HG03159 (cell line): ENCODE measurements around the gene NPSR1.
A peak's percentile ranks its signal among the peaks of the same experiment; 100 is the strongest.

ENCODE experiments used
- ATAC-seq: cut with Tn5 transposase; IDR thresholded peaks from one replicate; pipeline ENCODE4 v1.9.1; 2021; ENCODE audit warnings: mild to moderate bottlenecking, moderate library complexity; ENCODE audit not compliant: unreplicated experiment

NPSR1 gene

DNA sequence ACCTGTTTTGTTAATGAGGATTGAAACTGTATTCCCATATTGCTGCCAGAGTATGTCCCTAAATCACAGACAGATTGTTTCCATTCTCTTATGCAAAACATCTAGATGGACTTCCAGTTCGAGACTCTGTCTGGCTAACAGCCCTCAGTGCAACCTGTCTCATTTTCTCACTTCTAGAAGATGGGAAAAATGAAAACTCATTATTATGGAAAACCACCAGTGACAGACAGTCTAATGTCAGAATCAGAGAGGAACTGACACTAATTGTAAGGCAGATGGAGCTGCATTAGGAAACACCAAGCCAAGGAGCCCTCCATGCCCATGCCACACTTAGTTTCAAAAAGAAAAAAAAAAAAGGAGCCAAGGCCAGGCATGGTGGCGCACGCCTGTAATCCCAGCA is 61.6 kb downstream of the NPSR1 start:
- ATAC-seq, result no peak

DNA sequence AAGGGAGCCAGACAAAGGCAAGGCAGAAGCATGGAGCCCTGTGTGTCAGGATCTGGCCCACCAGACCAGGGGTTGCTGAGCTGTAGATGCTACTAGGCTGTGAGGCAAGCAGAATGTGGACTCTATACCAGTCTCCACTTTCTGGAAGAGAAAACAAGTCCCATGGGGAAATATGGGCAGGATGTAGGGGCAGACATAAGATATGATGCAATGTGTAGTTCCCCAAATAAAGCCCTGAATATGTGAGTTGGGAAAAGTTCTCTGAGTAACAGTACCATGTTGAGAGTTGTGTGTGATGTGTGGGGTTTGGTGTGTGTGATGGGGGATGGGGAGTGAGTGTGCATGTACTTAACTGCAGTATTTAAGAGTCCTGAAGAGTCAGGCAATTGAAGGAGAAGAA is 62.3 kb downstream of the NPSR1 start:
- ATAC-seq, result no peak

DNA sequence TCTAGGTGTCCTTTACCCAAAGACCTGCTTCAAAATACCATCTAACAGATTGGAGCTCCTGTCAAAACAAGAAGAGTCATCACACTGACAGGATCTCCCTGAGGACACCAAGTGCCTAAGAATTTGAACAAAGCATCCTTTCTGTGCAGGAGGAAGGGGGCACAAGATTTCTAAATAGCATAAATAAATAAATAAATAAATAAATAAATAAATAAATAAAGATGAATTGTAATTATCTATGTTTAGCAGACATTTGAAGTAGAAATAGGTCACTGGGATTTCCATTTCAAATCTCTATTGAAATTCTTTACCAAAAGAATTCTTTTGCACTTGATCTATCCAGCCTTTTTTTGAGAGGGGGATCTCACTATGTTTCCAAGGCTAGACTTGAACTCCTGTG is 65.3 kb downstream of the NPSR1 start:
- ATAC-seq, result no peak

DNA sequence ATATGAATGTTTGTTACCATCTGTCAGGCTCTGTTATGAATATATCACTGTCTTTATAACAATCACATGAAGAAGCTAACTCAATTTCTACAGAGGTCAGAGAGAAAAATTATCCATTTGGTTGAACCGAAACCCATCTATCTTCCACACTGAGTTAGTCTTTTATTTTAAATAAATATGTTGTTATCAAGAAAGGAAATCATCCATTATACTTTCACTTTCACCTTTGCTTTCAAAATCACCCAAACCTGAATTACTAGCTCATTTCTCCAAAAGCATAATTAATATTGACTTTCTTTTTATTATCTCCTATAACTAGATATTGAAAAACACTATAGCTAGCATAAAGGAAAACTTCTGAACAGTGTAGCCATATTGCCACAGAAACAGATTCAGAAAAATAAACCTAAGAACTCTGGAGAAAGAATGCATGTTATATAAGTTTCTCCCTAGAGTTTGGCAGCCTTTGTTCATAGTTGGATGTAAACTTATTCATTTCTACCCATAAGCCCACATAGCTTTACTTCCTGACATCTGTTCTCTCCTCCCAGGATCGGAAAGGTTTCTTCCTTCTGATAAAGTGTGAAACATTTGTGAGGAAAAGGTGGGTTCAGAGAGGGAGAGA is 66.0 kb downstream of the NPSR1 start:
- no peak for ATAC-seq

DNA sequence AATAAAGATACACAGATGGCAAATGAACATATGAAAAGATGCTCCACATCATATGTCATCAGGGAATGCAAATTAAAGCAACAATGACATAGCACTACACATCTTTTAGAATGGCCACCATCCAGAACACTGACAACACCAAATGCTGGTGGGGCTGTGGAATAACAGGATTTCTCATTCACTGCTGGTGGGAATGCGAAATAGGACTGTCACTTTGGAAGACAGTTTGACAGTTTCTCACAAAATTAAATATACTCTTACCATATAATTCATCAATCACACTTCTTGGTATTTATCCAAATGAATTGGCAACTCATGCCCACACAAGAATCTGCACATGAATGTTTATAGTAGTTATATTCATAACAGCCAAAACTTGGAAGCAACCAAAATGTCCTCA is 68.2 kb downstream of the NPSR1 start:
- no peak for ATAC-seq

DNA sequence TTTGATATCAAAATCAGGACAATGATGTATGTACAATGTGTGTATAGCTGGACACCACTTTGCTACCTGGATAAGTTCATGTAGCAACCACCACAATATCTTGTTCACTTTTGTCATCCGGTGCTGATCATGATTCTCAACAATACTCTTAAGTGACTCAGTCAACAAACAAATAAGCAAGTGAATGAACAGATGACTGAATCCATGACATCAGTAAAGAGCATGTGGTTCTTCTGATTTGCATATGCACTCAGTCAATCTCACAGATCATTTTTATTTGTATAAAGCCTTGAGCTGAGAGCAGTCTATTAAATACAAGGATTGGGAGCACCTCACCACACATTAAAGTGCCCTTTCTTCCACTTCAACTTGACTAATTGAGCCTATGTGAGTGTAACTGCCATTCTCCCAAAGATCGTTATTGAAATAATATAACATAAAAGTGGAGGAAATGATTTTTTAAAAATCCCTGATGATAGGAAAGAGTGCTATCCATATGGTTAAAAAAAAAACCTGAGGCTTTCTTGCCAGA is 69.5 kb downstream of the NPSR1 start:
- ATAC-seq, result no peak

DNA sequence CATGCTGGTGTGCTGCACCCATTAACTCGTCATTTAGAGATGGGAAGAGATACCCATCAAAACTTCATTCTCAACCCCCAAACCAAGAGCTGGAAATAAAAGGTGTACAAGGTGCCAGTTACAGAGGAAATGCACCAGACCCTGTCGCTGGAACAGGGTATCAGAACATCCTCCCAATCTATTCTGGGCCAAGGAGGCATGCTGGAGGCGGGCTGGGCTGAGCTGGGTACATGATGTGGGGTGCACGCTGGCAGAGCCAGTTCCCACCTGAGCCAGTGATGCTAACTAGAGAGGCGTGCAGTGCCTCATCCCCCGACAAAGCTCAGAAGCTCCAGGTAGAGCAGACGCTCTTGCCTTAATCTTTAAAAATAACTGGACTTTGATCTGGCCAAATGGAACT is 70.1 kb downstream of the NPSR1 start:
- ATAC-seq, result no peak

DNA sequence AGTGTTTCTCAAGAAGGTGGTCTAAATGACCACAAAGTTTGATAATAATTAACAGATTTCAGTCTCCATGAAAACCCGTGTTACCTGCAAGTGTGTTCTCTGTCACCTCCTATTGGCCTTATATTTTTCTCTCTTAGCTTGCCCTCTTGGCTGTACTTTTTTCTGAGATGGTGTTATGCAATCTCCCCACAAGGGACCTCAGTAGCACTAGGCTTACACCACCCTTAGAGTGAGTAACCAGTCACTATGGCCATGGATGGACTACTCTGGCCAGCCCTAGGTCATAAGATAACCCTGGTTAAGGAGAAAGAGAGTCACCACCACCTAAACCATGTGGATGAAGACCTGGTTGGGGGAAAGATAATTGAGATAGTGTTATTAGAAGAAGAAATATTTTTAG is 76.8 kb downstream of the NPSR1 start:
- no peak for ATAC-seq

DNA sequence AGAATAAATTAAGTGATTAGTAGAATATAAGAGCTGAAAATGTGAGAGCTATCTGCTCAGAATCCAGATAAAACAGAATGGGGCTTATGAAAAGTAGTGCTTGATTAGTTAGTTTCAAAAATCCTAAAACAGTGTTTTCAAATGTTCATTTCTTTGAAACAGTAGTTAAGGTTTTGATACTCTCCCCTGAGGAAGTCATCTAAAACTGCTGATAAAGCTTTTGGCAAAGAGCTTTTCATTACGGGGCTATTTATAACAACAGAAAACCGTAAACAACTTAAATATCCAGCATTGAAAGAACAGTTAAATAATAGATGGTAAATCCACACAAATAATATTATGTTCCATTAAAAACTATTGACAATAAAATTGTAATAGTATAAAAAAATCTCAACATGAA is 77.5 kb downstream of the NPSR1 start:
- no peak for ATAC-seq

DNA sequence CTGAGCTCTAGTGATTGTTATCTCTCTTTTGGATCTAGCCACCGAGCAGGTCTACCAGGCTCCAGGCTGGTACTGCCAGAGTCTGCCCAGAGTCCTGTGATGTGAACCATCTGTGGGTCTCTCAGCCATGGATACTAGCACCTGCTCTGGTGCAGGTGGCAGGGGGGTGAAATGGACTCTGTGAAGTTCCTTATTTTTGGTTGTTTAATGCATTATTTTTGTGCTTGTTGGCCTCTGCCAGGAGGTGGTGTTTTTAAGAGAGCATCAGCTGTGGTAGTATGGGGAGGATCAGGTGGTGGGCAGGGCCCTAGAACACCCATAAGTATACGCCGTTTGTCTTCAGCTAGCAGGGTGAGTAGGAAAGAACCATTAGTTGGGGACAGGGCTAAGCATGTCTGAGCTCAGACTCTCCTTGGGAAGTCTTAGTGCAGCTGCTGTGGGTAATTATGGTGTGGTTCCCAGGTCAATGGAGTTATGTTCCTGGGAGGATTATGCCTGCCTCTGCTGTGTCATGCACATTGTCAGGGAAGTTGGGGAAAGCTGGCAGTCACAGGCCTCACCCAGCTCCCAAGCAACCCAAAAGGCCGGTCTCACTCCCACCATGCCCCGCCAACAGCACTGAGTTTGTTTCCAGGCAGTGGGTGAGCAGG is 81.8 kb downstream of the NPSR1 start:
- ATAC-seq, result no peak

DNA sequence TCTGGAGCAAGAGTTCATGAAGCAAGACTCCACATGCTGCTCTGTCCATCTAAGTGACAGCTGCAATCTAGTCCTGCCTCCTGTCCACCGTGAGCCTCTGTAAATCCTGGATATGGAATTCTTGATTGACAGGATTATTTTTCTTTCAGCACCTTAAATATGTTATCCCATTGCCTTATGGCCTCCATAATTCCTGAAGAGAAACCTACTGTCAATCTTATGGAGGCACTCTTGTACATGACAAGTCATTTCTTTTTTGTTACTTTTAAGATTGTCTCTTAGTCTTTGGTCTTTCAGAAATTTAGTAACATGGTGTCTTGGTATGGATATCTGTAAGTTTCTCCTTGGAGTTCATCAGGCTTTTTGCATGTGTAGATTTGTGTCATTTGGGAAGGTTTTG is 82.8 kb downstream of the NPSR1 start:
- ATAC-seq, result no peak

DNA sequence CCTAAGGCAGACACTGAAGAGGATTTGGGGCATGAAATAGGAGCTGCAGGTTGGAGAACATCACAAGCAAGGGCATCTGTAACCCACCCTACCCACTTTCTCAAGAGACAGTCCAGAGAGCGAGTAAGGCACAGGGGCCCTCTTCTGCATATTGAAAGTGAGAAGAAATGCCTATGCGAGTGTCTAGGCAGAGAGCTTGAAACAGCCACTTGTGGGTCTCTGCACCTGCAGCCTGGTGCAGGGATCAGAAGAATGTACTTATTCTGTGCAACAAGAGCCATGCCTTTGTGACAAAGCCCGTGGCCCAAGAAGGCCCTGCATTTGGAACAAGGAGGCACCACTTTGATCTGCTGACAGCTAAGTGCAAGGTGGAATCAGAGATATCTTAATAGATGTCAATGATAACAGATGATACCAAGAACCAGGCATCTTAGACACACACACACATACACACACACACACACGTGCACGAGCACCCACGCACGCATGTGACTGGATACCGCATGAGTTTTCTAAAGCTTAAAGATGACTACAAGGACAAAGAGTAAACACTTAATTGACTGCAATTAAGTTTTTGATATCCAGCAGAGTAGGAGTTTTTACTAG is 89.3 kb downstream of the NPSR1 start:
- ATAC-seq, result no peak

DNA sequence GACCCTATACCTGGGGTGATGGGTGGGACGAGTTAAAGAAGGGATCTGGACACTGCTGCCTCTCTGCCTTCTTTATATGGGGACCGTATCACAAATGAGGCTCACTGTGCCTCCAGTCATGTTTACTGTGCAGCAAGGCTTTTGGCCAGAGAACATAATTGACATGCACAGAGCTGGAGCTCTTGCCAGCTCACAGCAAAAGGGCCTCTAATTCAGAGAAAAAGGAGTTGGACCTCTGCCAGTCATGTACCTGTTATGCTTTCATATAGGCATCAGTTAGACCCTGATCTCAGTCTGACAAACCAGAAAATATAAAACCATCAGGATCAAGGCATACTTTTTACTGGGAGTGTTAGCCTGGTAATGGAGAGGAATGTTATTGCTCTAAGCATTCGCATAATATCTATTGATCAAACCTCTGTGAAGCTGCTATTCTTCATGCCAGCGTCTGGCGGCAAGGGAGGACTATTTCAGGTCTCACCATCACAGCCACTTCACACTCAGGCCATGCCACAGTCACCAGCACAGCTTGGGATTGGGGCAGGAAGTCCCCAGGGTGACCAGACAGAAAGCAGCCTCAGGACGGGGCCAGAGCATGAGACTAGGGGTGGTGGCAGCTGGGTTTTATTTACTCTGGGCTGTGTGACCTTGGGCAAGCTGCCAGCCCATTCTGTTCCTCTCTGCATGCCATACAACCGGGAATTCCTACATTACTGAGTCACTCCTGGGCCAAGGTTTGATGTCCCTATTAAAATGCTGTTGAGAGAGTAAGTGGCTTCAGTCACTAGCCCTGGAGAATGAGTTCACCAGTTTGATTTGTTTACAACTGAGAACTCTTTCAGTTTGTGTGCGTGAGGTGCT is 90.1 kb downstream of the NPSR1 start:
- ATAC-seq, result no peak

DNA sequence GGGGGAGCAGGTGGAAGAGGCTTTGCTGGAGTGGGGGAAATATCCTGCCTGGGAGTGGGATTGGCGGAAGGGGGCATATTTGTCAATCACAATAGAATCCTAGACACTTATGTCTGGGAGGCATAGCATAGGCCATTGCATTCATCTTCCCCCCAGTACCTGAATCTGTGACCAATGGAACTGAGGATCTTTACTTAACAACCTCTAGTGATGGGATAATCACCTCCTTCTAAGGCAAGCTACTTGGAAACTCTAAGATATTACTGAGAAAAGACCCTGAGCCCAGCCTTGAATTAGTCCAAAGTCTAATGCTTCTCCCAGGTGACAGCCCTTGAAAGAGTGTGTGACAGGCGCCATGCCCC is 90.7 kb downstream of the NPSR1 start:
- ATAC-seq, result no peak

DNA sequence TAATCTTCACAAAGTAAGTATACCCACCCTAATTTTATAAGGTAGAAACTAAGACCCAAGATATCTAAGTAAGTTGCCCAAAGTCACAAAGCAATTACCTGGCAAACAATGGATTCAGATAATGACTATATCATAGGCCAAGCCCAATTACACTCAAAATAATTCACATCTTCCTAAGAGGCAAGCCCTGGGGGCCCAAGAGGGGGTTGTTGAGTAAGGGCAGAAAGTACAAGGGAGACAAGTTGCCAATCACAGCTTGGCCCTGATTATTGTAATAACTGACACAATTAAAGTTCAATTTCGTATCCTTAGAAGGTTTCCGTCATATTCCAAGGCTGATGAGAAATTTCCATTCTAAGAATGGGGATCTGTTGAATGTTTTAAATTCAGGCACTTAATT is 91.4 kb downstream of the NPSR1 start:
- ATAC-seq, result no peak

DNA sequence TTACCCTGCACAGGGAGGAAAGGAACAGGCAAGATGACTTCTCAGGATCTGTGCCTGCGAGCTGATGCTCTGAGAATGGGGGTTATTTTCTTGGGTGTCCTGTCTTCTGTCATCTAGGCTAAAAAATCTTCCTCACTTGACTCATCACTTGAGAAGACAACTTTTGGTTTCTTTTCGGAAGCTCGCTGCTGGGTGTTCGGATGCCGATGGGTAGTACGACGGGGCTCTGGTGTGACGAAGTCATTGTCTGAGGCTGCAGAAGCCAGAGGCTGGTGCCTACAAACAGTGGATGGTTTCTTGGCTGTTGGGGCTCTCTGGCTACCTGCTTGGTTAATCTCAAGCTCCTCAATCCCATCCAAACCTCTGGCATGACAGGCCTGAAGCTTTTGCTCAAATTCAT is 92.2 kb downstream of the NPSR1 start:
- no peak for ATAC-seq

DNA sequence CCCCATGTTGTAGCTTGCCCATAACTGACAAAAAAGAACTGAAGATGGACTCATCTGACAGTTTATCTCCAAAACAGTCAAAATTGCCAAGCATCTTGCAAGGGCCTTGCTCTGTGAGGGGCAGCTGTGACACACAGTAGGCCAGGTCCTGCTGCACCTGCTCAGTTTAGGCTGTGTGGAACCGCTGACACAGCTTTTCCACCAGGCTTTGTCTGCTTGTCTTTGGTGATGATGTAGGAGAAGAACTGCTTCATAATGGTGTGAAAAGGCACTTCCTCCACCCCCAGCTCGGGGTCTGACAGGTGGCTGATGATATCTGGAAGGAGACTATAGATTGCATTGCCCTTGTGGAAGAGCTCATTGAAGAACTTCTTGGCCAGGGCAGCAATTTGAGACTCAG is 92.6 kb downstream of the NPSR1 start:
- ATAC-seq, result no peak

DNA sequence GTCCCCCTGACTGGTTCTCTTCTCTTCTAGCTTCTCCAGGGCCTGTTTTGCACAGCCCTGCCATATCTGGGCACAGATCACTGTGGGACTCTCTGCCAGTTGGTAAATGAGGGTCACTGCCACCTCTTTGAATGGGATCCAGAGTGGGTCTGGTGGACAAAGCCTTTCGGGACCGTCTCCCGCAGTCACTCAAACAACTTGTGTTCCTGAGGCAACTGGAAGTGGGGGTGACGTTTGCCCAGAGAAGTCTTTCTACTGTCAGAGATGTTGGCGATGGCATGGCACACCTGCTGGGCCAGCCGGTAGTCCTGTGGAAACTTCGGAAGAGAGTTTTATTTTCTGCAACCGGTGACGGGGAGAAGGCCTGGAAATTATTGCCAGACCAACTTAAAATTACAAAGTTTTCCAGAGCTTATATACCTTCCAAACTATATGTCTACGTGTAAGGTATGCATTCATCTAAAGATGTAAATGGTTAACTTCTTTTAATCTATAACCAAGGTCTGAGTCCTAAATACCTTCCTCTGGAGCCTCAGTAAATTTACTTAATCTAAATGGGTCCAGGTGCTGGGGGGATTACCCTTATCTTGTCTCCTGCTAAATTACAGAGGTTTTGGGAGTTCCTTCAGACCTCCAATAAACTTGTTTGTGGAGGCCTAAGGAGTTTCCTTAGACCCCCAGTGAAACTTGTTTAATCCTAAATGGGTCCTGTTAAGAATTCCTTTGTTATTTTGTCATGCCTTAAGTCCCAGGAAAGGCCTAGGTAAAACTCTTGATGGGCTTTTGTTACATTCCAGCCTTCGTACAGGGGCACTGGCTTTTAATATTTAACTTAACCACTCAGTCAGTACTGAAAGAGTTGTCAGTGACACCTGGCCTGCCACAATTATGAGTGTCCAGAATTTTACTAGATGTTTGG is 94.0 kb downstream of the NPSR1 start:
- peak; percentile 33 for ATAC-seq

DNA sequence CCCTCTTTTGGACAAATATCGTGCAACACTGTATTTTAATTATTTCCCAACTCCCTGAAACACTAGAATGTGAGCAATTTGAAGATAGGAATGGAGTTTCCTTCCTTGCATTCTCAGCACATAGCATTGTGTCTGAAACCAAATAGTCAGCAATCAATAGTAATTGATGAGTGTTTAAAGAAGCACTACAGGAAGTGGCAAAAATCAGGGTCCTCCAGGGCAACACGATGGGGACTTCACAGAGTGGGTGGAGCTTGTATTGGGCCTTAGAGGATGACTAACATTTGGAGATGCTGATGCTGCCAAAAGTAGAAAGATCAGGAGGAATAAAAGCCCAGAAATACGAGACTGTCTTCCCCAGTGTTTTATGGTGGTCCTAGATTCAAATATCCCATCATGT is 94.9 kb downstream of the NPSR1 start:
- no peak for ATAC-seq

DNA sequence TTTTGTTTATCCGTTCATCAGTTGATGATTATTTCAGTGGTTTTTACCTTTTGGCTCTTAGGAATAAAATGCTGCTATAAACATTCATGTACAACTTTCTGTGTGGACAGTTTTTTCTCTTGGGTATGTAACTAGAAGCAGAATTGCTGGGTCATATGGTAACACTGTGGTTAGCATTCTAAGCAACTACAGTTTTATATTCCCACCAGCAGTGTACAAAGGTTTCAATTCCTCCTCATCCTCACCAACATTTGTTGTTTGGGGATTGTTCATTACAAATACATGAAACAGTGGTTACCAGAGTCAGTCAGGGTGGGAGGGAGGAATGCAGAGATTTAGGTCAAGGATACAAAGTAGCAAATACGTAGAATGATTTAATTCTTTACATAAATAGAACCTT is 97.0 kb downstream of the NPSR1 start:
- ATAC-seq, result no peak

DNA sequence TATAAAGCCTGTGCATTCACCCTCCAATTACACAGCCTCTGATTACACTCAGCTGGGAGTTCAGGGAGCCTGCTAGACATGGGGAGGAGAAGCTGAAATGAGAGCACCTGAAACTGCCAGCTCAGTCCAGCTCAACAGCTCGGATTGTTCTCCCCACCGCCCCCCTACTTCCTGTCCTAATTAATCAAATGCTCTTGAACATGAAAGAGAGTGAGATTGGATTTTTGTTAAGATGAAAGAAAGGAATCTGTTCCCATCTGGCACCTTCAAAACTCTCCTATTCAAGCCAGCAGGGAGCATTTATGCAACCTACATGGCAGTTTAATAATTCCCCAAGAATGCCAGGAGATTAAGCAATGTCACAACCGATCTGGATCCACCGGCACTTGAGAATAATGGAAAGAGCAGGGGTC is 98.0 kb downstream of the NPSR1 start:
- ATAC-seq, result no peak
